H1 (cell line): ENCODE data around the gene DSCAM. TPM values are rescaled to one million over a fixed set of nuclear protein-coding genes. Genes with fewer than 3 reads are reported as not detected.

Experiments used
- CTCF ChIA-PET: fragments of 300-600 bp; sonication (Branson Sonifier 250); formaldehyde crosslinking; loops from one replicate; lab custom pipeline; 2021; ENCODE audit not compliant: partially characterized antibody; lab: Charles Lee
- POLR2A ChIA-PET: fragments of 300-600 bp; sonication (Branson Sonifier 250); formaldehyde crosslinking; loops from one replicate; lab custom pipeline; 2021; ENCODE audit warnings: inconsistent platforms; ENCODE audit not compliant: partially characterized antibody; lab: Charles Lee
- DNase-seq, 2 experiments: peaks; one replicate each; pipeline versions ENCODE4 v3.0.0 to v3.0.0-alpha.2; 2010 to 2022; ENCODE audit warnings: low spot score in 2 of 2, low read depth in 1 of 2, mixed read lengths in 1 of 2
- FAIRE-seq: peaks from 2 replicates; lab custom pipeline; 2011; peaks lifted over from hg19 to GRCh38; lab: Jason Lieb, UNC
- H2AFZ ChIP-seq: 2 replicates; pipeline ENCODE4 v1.8.1; 2012; ENCODE audit warnings: low read length, inconsistent platforms
- H2AK5ac ChIP-seq: 2 replicates; pipeline ENCODE4 v1.6.1; 2013; ENCODE audit warnings: low read depth, low read length
- H2BK120ac ChIP-seq: replicated peaks from 2 replicates; pipeline ENCODE3; 2013; ENCODE audit warnings: low read depth, low read length, inconsistent platforms
- H2BK12ac ChIP-seq: 2 replicates; pipeline ENCODE4 v1.6.1; 2013; ENCODE audit warnings: low read depth, low read length
- H2BK15ac ChIP-seq: 2 replicates; pipeline ENCODE4 v1.6.1; 2013; ENCODE audit warnings: low read length
- H2BK20ac ChIP-seq: 2 replicates; pipeline ENCODE4 v1.6.1; 2013; ENCODE audit warnings: low read length
- H2BK5ac ChIP-seq: 2 replicates; pipeline ENCODE4 v1.6.1; 2013; ENCODE audit warnings: low read depth, low read length
- H3K14ac ChIP-seq: 2 replicates; pipeline ENCODE4 v1.6.1; 2013; ENCODE audit warnings: inconsistent platforms; ENCODE audit not compliant: insufficient read length
- H3K18ac ChIP-seq: 2 replicates; pipeline ENCODE4 v1.6.1; 2013; ENCODE audit warnings: low read length; ENCODE audit errors: extremely low read depth
- H3K23ac ChIP-seq: 2 replicates; pipeline ENCODE4 v1.6.1; 2013; ENCODE audit warnings: inconsistent platforms; ENCODE audit not compliant: insufficient read length
- H3K23me2 ChIP-seq: 2 replicates; pipeline ENCODE4 v1.6.1; 2013; ENCODE audit warnings: low read depth, low read length
- H3K27ac ChIP-seq: 2 replicates; pipeline ENCODE4 v1.6.1; 2011; ENCODE audit warnings: low read depth, low read length, inconsistent platforms
- H3K27me3 ChIP-seq, 4 experiments: replicated peaks in 1 of 4; 1 replicate in 1 of 4; 2 replicates in 3 of 4; pipeline versions ENCODE4 v1.6.1 to v1.8.1; 2011 to 2013; ENCODE audit warnings: low read length in 3 of 4, mild to moderate bottlenecking in 3 of 4, inconsistent platforms in 2 of 4, mixed read lengths in 2 of 4, moderate library complexity in 1 of 4; ENCODE audit not compliant: control insufficient read depth in 3 of 4, insufficient read depth in 3 of 4; ENCODE audit errors: extremely low read depth in 1 of 4
- H3K36me3 ChIP-seq, 4 experiments: 2 replicates each; pipeline versions ENCODE4 v1.6.1 to v1.8.1; 2011 to 2013; ENCODE audit warnings: mild to moderate bottlenecking in 4 of 4, low read length in 3 of 4, moderate library complexity in 2 of 4, control low read depth in 1 of 4, inconsistent platforms in 1 of 4; ENCODE audit not compliant: insufficient read depth in 4 of 4, control insufficient read depth in 2 of 4
- H3K4ac ChIP-seq: replicated peaks from 2 replicates; pipeline ENCODE3; 2013; ENCODE audit warnings: low read length, low read depth, mixed read lengths, inconsistent platforms; ENCODE audit not compliant: insufficient read length
- H3K4me1 ChIP-seq, 4 experiments: replicated peaks in 1 of 4; 1 replicate in 1 of 4; 2 replicates in 3 of 4; pipeline versions ENCODE4 v1.6.1 to v1.8.1; 2011 to 2013; ENCODE audit warnings: low read length in 3 of 4, inconsistent platforms in 2 of 4, mixed read lengths in 1 of 4; ENCODE audit not compliant: insufficient read depth in 4 of 4, control insufficient read depth in 3 of 4
- H3K4me2 ChIP-seq, 2 experiments: 2 replicates each; pipeline versions ENCODE4 v1.6.1 to v1.8.1; 2011 to 2013; ENCODE audit warnings: low read depth in 2 of 2, low read length in 2 of 2, control low read depth in 1 of 2, inconsistent platforms in 1 of 2, mild to moderate bottlenecking in 1 of 2; ENCODE audit not compliant: insufficient read depth in 1 of 2
- H3K4me3 ChIP-seq, 4 experiments: fragments of 200-600, 300-600 bp in 1 of 4; sonication (generic), shearing (Covaris generic), sonication (Bioruptor Twin) in 1 of 4; 2 replicates each; pipeline versions ENCODE4 v1.5.1 to v1.8.1; 2011 to 2016; ENCODE audit warnings: low read length in 4 of 4, low read depth in 3 of 4, control low read depth in 2 of 4, inconsistent platforms in 2 of 4, mild to moderate bottlenecking in 2 of 4, mixed read lengths in 1 of 4, moderate library complexity in 1 of 4; ENCODE audit not compliant: insufficient read depth in 2 of 4; ENCODE audit errors: extremely low read depth in 1 of 4
- H3K56ac ChIP-seq: replicated peaks from 2 replicates; pipeline ENCODE3; 2013; ENCODE audit warnings: low read depth, mild to moderate bottlenecking, mixed read lengths, low read length, inconsistent platforms; ENCODE audit not compliant: insufficient read length
- H3K79me1 ChIP-seq: 2 replicates; pipeline ENCODE4 v1.6.1; 2013; ENCODE audit warnings: low read depth, low read length, control low read depth
- H3K79me2 ChIP-seq, 2 experiments: 2 replicates each; pipeline versions ENCODE4 v1.6.1 to v1.8.1; 2012 to 2013; ENCODE audit warnings: low read length in 2 of 2, mild to moderate bottlenecking in 2 of 2, inconsistent platforms in 1 of 2; ENCODE audit not compliant: insufficient read depth in 2 of 2, control insufficient read depth in 1 of 2
- H3K9ac ChIP-seq, 4 experiments: replicated peaks in 1 of 4; 1 replicate in 1 of 4; 2 replicates in 3 of 4; pipeline versions ENCODE4 v1.6.1 to v1.8.1; 2011 to 2013; ENCODE audit warnings: low read depth in 3 of 4, low read length in 3 of 4, control low read depth in 2 of 4, mild to moderate bottlenecking in 2 of 4, moderate library complexity in 2 of 4, inconsistent platforms in 1 of 4; ENCODE audit errors: extremely low read depth in 1 of 4
- H3K9me3 ChIP-seq, 2 experiments: 2 replicates each; pipeline versions ENCODE4 v1.6.1 to v1.8.1; 2012 to 2013; ENCODE audit warnings: mild to moderate bottlenecking in 2 of 2, moderate library complexity in 2 of 2, control low read depth in 1 of 2, inconsistent platforms in 1 of 2, low read depth in 1 of 2, low read length in 1 of 2, mixed read lengths in 1 of 2; ENCODE audit not compliant: insufficient read depth in 2 of 2
- H4K20me1 ChIP-seq, 2 experiments: replicated peaks in 1 of 2; 2 replicates each; pipeline versions ENCODE3 to v1.8.1; 2011 to 2013; ENCODE audit warnings: inconsistent platforms in 2 of 2, low read length in 2 of 2, mild to moderate bottlenecking in 1 of 2; ENCODE audit not compliant: insufficient read depth in 2 of 2, control insufficient read depth in 1 of 2
- H4K5ac ChIP-seq: 2 replicates; pipeline ENCODE4 v1.6.1; 2013; ENCODE audit warnings: low read length, low read depth, mixed read lengths, inconsistent platforms; ENCODE audit not compliant: insufficient read length
- H4K8ac ChIP-seq: 2 replicates; pipeline ENCODE4 v1.8.0; 2013; ENCODE audit warnings: mild to moderate bottlenecking, moderate library complexity, low read length, inconsistent platforms; ENCODE audit not compliant: insufficient read depth; ENCODE audit errors: extremely low read depth
- H4K91ac ChIP-seq: replicated peaks from 2 replicates; pipeline ENCODE3; 2013; ENCODE audit warnings: low read length, mixed read lengths, inconsistent platforms; ENCODE audit not compliant: insufficient read length
- WGBS, 2 experiments: shearing (Covaris generic) in 1 of 2; methylation state at CpG; one replicate each; pipeline versions ENCODE4 v1.1.6 to v1.1.7; 2013 to 2015; ENCODE audit warnings: low lambda C conversion rate in 2 of 2, mixed read lengths in 2 of 2, inconsistent platforms in 1 of 2, low coverage in 1 of 2, missing lambda C conversion rate in 1 of 2; ENCODE audit not compliant: insufficient replicate concordance in 2 of 2, insufficient coverage in 1 of 2, insufficient read length in 1 of 2; ENCODE audit errors: extremely low coverage in 1 of 2, missing lambda C conversion rate in 1 of 2; 5-methylcytosine and 5-hydroxymethylcytosine counted together
- polyA plus RNA-seq, 7 experiments: library from polyadenylated mRNA; depleted of rRNA in 3 of 7; stranded (reverse) in 5 of 7; unstranded in 2 of 7; fragments of >200 nt in 5 of 7; fragments of 200-250 nt in 2 of 7; gene quantifications; 1 replicate in 5 of 7; 2 replicates in 1 of 7; 4 replicates in 1 of 7; pipeline versions ENCODE4 v1.2.1 to v1.2.3, GENCODE V29; 2011 to 2013; ENCODE audit warnings: missing spikeins in 2 of 7, mixed read lengths in 2 of 7
- total RNA-seq: library from RNA; stranded (reverse); fragmentation: NEBNext Ultra II Directional; extraction: Animal tissue kit (Norgen Biotek cat#: 25700); gene quantifications from 2 replicates; pipeline ENCODE4 v1.2.1, GENCODE V29; 2021

Gene DSCAM
- total and polyA plus RNA-seq, 2 of the 8 experiments (the other 6 are each of a cell fraction or from before 2014, with no cell fraction given): 0.02 to 0.15 TPM

DNA sequence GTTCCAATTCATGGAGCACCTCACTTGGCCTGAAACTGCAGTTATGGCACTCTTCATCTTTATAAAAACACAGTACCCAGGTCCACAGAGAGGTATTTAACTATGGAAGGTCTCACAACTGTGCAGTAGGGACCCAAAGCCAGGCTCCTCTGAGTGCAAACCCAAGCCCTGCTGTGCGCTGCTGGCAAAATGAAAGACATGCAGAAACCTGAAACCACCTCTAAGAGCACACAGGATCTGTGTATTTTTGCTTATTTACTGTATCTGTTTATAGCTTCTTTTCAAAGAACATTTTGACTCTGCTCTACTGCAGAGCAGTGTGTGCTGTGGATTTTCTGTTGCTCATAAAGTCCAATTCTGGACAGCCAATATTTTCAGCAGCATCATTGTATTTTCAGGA lies 166.6 kb downstream of the DSCAM start:
- Histone ChIP-seq H4K5ac (no peak overlapping the region), H3K79me1 (no peaks in the 10 kb centered on the region), H3K23me2 (no peaks in the 10 kb centered on the region), H2BK5ac (no peak overlapping the region), H3K36me3 (no peaks in the 10 kb centered on the region), H3K79me2 (no peaks in the 10 kb centered on the region), H4K20me1 (no peaks in the 10 kb centered on the region), H2BK12ac (no peak overlapping the region), H2AFZ (no peak overlapping the region), H3K4me3 (no peak overlapping the region), H2BK20ac (no peak overlapping the region), H2BK15ac (no peak overlapping the region), H2BK120ac (no peak overlapping the region), H3K56ac (no peak overlapping the region), H3K4me1 (no peaks in the 10 kb centered on the region), H3K9ac (no peak overlapping the region), H3K18ac (no peak overlapping the region), H3K23ac (no peak overlapping the region), H3K27me3 (peaks cover 0 to 1% (median 0%) of the 10 kb centered on the region in 4 experiments; a peak in 1 of 7 replicates), H3K27ac (no peak overlapping the region), H4K8ac (no peak overlapping the region), H3K4ac (no peak overlapping the region), H3K9me3 (no peaks in the 10 kb centered on the region), H3K14ac (no peak overlapping the region), H2AK5ac (no peak overlapping the region), H3K4me2 (no peak overlapping the region), H4K91ac (no peak overlapping the region)
- WGBS, 2 experiments: 89% methylated on average over 1 of the region's 1 CpG; no CpG with 5 or more reads in 1 of the 2 experiments
- CTCF ChIA-PET: no interaction called here
- POLR2A ChIA-PET: no interaction called here
- DNase-seq (no peak), FAIRE-seq (no peak)
